Urinary bladder (tissue), 4 donors: ENCODE measurements around the gene ARPC4. TPM values are rescaled to one million over a fixed set of nuclear protein-coding genes. Genes with fewer than 3 reads are reported as not detected.

Source experiments
- DNase-seq: peaks from one replicate; pipeline ENCODE4 v3.0.0-alpha.2; 2015; ENCODE audit errors: extremely low spot score
- H3K27ac ChIP-seq: one replicate; pipeline ENCODE4 v1.5.1; 2013; ENCODE audit warnings: low read depth, mild to moderate bottlenecking, moderate library complexity
- H3K36me3 ChIP-seq: one replicate; pipeline ENCODE4 v1.6.1; 2013; ENCODE audit warnings: mild to moderate bottlenecking, moderate library complexity; ENCODE audit not compliant: insufficient read depth
- H3K4me1 ChIP-seq: one replicate; pipeline ENCODE4 v1.6.1; 2013; ENCODE audit warnings: mild to moderate bottlenecking, moderate library complexity; ENCODE audit not compliant: insufficient read depth
- H3K4me3 ChIP-seq: one replicate; pipeline ENCODE4 v1.5.1; 2013; ENCODE audit warnings: low read depth, low read length
- WGBS: extraction: QIAGEN DNeasy Blood & Tissue Kit; methylation state at CpG from one replicate; pipeline ENCODE4 v1.1.7; 2013; 5-methylcytosine and 5-hydroxymethylcytosine counted together
- polyA plus RNA-seq: library from polyadenylated mRNA; stranded (reverse); fragments of 200-250 nt; gene quantifications from one replicate; pipeline ENCODE4 v1.2.3, GENCODE V29; 2013
- total RNA-seq: library from RNA; depleted of rRNA; stranded (reverse); fragments of >200 nt; gene quantifications from one replicate; pipeline ENCODE4 v1.2.3, GENCODE V29; 2014
- donor health status: healthy with polysubstance abuse.
- donor health status: healthy.

ARPC4 gene
- total and polyA plus RNA-seq, 2 donors: 75.6 to 128 TPM

- Histone ChIP-seq H3K4me3 (no peak overlapping the region), H3K27ac (no peak overlapping the region), H3K36me3 (peaks cover 9% of the 10 kb centered on the region), H3K4me1 (no peaks in the 10 kb centered on the region)
- DNase-seq: no peak
- 81% methylated on average over 2 of the region's 2 CpGs for WGBS
These were observed 15.1 kb downstream of the ARPC4 start for GRCh38 chr3:9807981-9808344.

- Histone ChIP-seq H3K27ac (peak overlapping the region; percentile 94), H3K36me3 (peaks cover 5% of the 10 kb centered on the region), H3K4me1 (no peaks in the 10 kb centered on the region), H3K4me3 (no peak overlapping the region)
- 59% methylated on average over 7 of the region's 7 CpGs for whole genome bisulfite sequencing
- DNase-seq: no peak
These were observed 15.6 kb downstream of the ARPC4 start for GRCh38 chr3:9808345-9809037.

- no peak for DNase-seq
- Histone ChIP-seq H3K4me1 (no peaks in the 10 kb centered on the region), H3K36me3 (peaks cover 5% of the 10 kb centered on the region), H3K27ac (peak overlapping the region; percentile 94), H3K4me3 (peak overlapping the region; percentile 69)
- 77% methylated on average over 4 of the region's 4 CpGs for WGBS
These were observed 16.3 kb downstream of the ARPC4 start for GRCh38 chr3:9809239-9809614.

- Histone ChIP-seq H3K4me1 (no peaks in the 10 kb centered on the region), H3K27ac (peak within 1 kb of the TSS; percentile 94), H3K36me3 (peaks cover 5% of the 10 kb centered on the region), H3K4me3 (peak within 1 kb of the TSS; percentile 69)
- DNase-seq: peak; percentile 56
- under 1% methylated on average over 76 of the region's 76 CpGs for whole genome bisulfite sequencing
These were observed 16.9 kb downstream of the ARPC4 start, which contains the start of gene TTLL3 for GRCh38 chr3:9809615-9810432. TSS of gene TTLL3 (plus strand) at chr3:9810262. CDS start at chr3:9810662, 400 bp downstream.

GRCh38 chr3:9810433-9810770 lies 17.5 kb downstream of the ARPC4 start:
- WGBS: 3% methylated on average over 18 of the region's 18 CpGs
- Histone ChIP-seq H3K4me1 (no peaks in the 10 kb centered on the region), H3K4me3 (peak overlapping the region; percentile 69), H3K27ac (peak overlapping the region; percentile 94), H3K36me3 (peaks cover 5% of the 10 kb centered on the region)
- DNase-seq: no peak

- no peaks in the 10 kb centered on the region for H3K4me1 ChIP-seq
- H3K36me3 ChIP-seq: peaks cover 5% of the 10 kb centered on the region
- no peak for DNase-seq
- H3K4me3 ChIP-seq: peak overlapping the region; percentile 69
- WGBS: 45% methylated on average over 10 of the region's 10 CpGs
- no peak overlapping the region for H3K27ac ChIP-seq
These were observed 18.0 kb downstream of the ARPC4 start for GRCh38 chr3:9810846-9811245.

GRCh38 chr3:9812870-9813483 lies 20.1 kb downstream of the ARPC4 start:
- Histone ChIP-seq H3K4me1 (no peaks in the 10 kb centered on the region), H3K36me3 (no peaks in the 10 kb centered on the region), H3K27ac (no peak overlapping the region), H3K4me3 (no peak overlapping the region)
- 95% methylated on average over 9 of the region's 9 CpGs for WGBS
- DNase-seq: no peak

GRCh38 chr3:9815986-9816385 lies 23.1 kb downstream of the ARPC4 start:
- no peak for DNase-seq
- 91% methylated on average over 9 of the region's 9 CpGs for WGBS
- Histone ChIP-seq H3K4me1 (no peaks in the 10 kb centered on the region), H3K4me3 (no peak overlapping the region), H3K36me3 (no peaks in the 10 kb centered on the region), H3K27ac (no peak overlapping the region)

- no peak overlapping the region for H3K27ac ChIP-seq
- H3K4me3 ChIP-seq: no peak overlapping the region
- no peak for DNase-seq
- H3K4me1 ChIP-seq: no peaks in the 10 kb centered on the region
- H3K36me3 ChIP-seq: no peaks in the 10 kb centered on the region
- 92% methylated on average over 6 of the region's 6 CpGs for WGBS
These were observed 24.6 kb downstream of the ARPC4 start for GRCh38 chr3:9817436-9817835.

- DNase-seq: no peak
- Histone ChIP-seq H3K4me1 (no peaks in the 10 kb centered on the region), H3K36me3 (no peaks in the 10 kb centered on the region), H3K27ac (no peak overlapping the region), H3K4me3 (no peak overlapping the region)
- 83% methylated on average over 7 of the region's 7 CpGs for WGBS
These were observed 25.9 kb downstream of the ARPC4 start for GRCh38 chr3:9818666-9819335.

- 86% methylated on average over 12 of the region's 12 CpGs for WGBS
- H3K4me1 ChIP-seq: no peaks in the 10 kb centered on the region
- H3K27ac ChIP-seq: no peak overlapping the region
- DNase-seq: no peak
- no peaks in the 10 kb centered on the region for H3K36me3 ChIP-seq
- no peak overlapping the region for H3K4me3 ChIP-seq
These were observed 27.7 kb downstream of the ARPC4 start for GRCh38 chr3:9820543-9820942.

GRCh38 chr3:9820946-9821345 lies 28.1 kb downstream of the ARPC4 start:
- Histone ChIP-seq H3K4me1 (no peaks in the 10 kb centered on the region), H3K36me3 (no peaks in the 10 kb centered on the region), H3K4me3 (no peak overlapping the region), H3K27ac (no peak overlapping the region)
- DNase-seq: no peak
- WGBS: 70% methylated on average over 2 of the region's 2 CpGs

GRCh38 chr3:9825451-9826040 lies 32.7 kb downstream of the ARPC4 start:
- H3K4me3 ChIP-seq: no peak overlapping the region
- H3K27ac ChIP-seq: no peak overlapping the region
- WGBS: 71% methylated on average over 14 of the region's 14 CpGs
- no peaks in the 10 kb centered on the region for H3K4me1 ChIP-seq
- no peak for DNase-seq
- no peaks in the 10 kb centered on the region for H3K36me3 ChIP-seq
